Prostate gland (tissue), 2 donors: ENCODE data around the gene STX10. TPM values are rescaled to one million over a fixed set of nuclear protein-coding genes. Genes with fewer than 3 reads are reported as not detected.
"Not testable (repeated sequence)": the region's sequence is repeated elsewhere in the genome, so short reads cannot be mapped to it uniquely, and the experiment has no call there.

Experiments
- DNase-seq: peaks from one replicate; pipeline ENCODE4 v3.0.0-alpha.2; 2019; ENCODE audit warnings: low spot score
- H3K27ac ChIP-seq, 2 donors: fragments of 200-600 bp; sonication (generic); 2 replicates each; pipeline ENCODE4 v1.5.1; 2017 to 2019
- H3K27me3 ChIP-seq: fragments of 200-600 bp; sonication (generic); replicated peaks from 2 replicates; pipeline ENCODE4 v1.5.1; 2019; ENCODE audit not compliant: insufficient read depth
- H3K36me3 ChIP-seq, 2 donors: fragments of 200-600 bp; sonication (generic); 1 replicate in 1 of 2; 2 replicates in 1 of 2; pipeline versions ENCODE4 v1.5.1 to v1.8.1; 2017 to 2019
- H3K4me1 ChIP-seq: fragments of 200-600 bp; sonication (generic); replicated peaks from 2 replicates; pipeline ENCODE4 v1.5.1; 2019
- H3K4me3 ChIP-seq, 2 donors: fragments of 200-600 bp; sonication (generic); 2 replicates each; pipeline ENCODE4 v1.5.1; 2017 to 2019
- H3K9me3 ChIP-seq: fragments of 200-600 bp; sonication (generic); 2 replicates; pipeline ENCODE4 v1.5.1; 2017
- POLR2A ChIP-seq: fragments of 450-650 bp; IDR thresholded peaks from one replicate; pipeline ENCODE4 v1.6.1; 2016; ENCODE audit warnings: antibody characterized with exemption, mild to moderate bottlenecking
- POLR2AphosphoS5 ChIP-seq: sonication (generic); formaldehyde crosslinking; IDR thresholded peaks from one replicate; pipeline ENCODE4 v1.6.1; 2017; ENCODE audit warnings: antibody characterized with exemption
- WGBS: methylation state at CpG from one replicate; pipeline ENCODE4 v1.1.5; 2018; 5-methylcytosine and 5-hydroxymethylcytosine counted together
- intact Hi-C: fragments of 100-400 bp; cut with DNase I; formaldehyde crosslinking; loops from one replicate; pipeline ENCODE4 v1.14.2; 2022
- total RNA-seq, 2 donors: library from RNA; depleted of rRNA; stranded (reverse); fragments of >200 nt; gene quantifications; one replicate each; pipeline ENCODE4 v1.1.0, GENCODE V29; 2016
- TF ChIP-seq, protein P1 (sequence below), 4 experiments: fragments of 200-600 bp in 2 of 4; fragments of 450-650 bp in 2 of 4; sonication (generic) in 2 of 4; IDR thresholded peaks; 1 replicate in 3 of 4; 2 replicates in 1 of 4; pipeline ENCODE4 v1.5.1; 2016 to 2019; ENCODE audit warnings: antibody characterized with exemption in 4 of 4, mild to moderate bottlenecking in 2 of 4, moderate library complexity in 2 of 4

The STX10 gene
- total RNA-seq, 2 donors from 2014 or later = 42.5 to 48.6 TPM

DNA sequence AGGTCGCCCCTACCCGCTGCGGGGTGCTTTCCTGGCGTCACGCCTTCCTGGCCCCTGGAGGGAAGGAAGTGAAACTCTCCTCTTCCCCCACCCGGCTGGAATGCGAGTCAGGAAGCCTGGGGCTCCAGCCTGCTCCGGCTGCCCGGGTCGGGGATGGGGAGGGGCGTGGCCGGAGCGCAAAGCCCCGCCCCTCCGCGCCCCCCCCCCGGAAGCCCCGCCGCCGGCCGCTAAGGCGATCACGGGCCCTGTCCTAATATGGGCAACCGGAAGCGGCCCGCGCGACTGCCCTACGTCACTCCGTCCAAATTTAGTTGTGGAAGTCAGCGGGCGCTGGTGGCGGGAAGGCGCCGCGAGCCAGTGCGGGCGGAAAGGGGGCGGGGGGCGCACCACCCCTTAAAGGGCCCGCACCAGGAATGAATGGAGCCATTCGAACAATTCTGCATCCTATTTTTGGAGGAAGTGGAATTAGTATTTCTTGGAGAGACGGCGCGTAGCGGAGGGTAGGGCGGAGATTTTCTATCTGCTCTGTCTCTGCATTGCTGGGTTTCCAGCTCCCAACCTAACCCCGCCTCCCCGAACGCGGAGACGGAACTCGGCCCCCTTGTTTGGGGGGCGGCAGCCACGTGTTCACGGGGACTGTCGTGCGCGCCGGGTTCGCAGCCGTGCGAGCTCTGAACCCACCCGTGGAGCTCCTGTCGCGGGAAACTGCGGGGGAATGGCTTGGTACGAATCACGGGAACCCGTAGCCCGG is 1.6 kb upstream of the STX10 start:
- no peaks in the 10 kb centered on the region for H3K27me3 ChIP-seq
- H3K36me3 ChIP-seq = no peaks in the 10 kb centered on the region
- 0% methylated on average over 28 of the region's 71 CpGs for WGBS
- no peaks in the 10 kb centered on the region for H3K9me3 ChIP-seq
- peak overlapping the region; percentile 83 to 92 for H3K4me3 ChIP-seq
- intact Hi-C loops = loop anchor here (5.0 to 10.0 kb wide), 2 partner anchors 111 to 713 kb away; no protein-coding TSS in a partner anchor
- TF ChIP-seq POLR2A (peak; percentile 97), POLR2AphosphoS5 (peak; percentile 98)
- TF ChIP-seq, protein P1, sequence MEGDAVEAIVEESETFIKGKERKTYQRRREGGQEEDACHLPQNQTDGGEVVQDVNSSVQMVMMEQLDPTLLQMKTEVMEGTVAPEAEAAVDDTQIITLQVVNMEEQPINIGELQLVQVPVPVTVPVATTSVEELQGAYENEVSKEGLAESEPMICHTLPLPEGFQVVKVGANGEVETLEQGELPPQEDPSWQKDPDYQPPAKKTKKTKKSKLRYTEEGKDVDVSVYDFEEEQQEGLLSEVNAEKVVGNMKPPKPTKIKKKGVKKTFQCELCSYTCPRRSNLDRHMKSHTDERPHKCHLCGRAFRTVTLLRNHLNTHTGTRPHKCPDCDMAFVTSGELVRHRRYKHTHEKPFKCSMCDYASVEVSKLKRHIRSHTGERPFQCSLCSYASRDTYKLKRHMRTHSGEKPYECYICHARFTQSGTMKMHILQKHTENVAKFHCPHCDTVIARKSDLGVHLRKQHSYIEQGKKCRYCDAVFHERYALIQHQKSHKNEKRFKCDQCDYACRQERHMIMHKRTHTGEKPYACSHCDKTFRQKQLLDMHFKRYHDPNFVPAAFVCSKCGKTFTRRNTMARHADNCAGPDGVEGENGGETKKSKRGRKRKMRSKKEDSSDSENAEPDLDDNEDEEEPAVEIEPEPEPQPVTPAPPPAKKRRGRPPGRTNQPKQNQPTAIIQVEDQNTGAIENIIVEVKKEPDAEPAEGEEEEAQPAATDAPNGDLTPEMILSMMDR (IDR thresholded peaks at IDR 0.05) = peak in 3 of 4 experiments; percentile 5 to 47 (median 19)
- peak overlapping the region; percentile 98 to 100 for H3K27ac ChIP-seq
- DNase-seq = peak; percentile 98
- peaks cover 6% of the 10 kb centered on the region for H3K4me1 ChIP-seq

DNA sequence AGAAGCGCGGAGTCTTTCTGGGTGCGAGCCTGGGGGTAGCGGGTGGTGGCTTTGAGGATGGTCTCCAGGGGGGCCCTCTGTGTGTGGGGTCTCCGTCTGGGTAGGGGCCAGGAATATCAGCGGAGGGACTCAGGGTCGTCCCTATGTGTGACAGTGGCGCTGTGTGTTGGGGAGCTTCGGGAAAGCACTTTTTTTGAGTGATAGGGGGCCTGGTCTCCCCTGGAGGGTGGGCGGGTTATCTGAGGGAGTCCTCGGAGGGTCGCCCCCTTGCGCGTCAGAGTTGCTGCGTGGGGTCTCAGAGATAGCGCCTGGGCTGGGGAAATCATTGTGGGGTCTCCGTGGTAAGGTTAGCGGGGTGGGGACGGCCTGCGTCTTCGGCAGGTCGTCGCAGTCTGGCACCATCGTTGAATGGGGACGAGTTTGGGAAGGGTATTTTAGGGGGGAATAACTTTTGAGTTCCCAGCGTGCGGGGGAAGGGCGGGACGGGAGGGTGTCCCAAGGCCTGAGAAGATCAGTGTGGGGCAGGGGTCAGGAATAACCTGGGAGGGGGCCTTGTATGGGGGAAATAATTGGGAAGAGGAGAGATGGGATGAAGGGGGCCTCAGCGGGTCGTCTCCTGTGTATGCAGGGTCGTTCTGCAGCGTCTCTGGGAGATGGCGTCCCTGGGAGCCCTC is 893 bp upstream of the STX10 start:
- TF ChIP-seq POLR2AphosphoS5 = no peak
- TF ChIP-seq, protein P1 (IDR thresholded peaks at IDR 0.05) = no peak
- TF ChIP-seq POLR2A = no peak
- Histone ChIP-seq H3K27me3 (no peaks in the 10 kb centered on the region), H3K36me3 (no peaks in the 10 kb centered on the region), H3K27ac (peak overlapping the region; percentile 98 to 100), H3K9me3 (no peaks in the 10 kb centered on the region), H3K4me3 (peak overlapping the region; percentile 83 to 92), H3K4me1 (peaks cover 5% of the 10 kb centered on the region)
- peak; percentile 28 for DNase-seq
- intact Hi-C loops = loop anchor here (5.0 to 10.0 kb wide), 2 partner anchors 111 to 714 kb away; no protein-coding TSS in a partner anchor
- under 1% methylated on average over 34 of the region's 34 CpGs for WGBS

DNA sequence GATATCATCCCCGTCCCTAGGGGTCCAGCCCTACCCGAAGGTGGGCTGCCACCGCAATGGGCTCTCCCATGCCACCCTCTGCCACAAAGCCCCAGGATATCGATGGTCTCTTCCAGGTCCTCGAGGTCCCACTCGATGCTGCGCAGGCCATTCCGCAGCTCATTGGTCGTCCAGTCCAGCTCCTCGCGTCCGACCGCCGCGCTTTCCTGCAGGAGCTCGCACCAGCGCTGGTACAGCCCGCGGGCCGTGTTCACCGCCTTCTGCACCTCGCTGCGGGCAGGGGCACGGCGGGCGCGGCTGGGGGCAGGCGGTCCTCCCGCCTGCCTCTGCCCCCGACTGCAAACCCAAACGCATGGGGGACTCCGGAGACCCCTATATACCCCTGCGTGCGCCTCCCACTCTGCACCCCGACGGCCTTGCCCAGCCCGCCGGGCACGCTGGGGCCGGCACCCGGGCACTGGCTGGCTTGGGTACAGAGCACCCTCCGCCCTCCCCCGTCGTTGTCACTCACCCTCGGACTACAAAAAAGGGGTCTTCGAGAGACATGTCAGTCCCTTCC is 468 bp downstream of the STX10 start:
- TF ChIP-seq POLR2AphosphoS5 = no peak
- TF ChIP-seq, protein P1 (IDR thresholded peaks at IDR 0.05) = no peak
- no peak for TF ChIP-seq POLR2A
- no peaks in the 10 kb centered on the region for H3K4me1 ChIP-seq
- intact Hi-C loops = loop anchor here (5.0 to 10.0 kb wide), 2 partner anchors 113 to 715 kb away; no protein-coding TSS in a partner anchor
- no peaks in the 10 kb centered on the region for H3K27me3 ChIP-seq
- peak overlapping the region; percentile 83 to 92 for H3K4me3 ChIP-seq
- 2% methylated on average over 35 of the region's 46 CpGs for WGBS
- H3K27ac ChIP-seq = peak overlapping the region; percentile 98 to 100
- H3K9me3 ChIP-seq = no peaks in the 10 kb centered on the region
- no peaks in the 10 kb centered on the region for H3K36me3 ChIP-seq
- peak; percentile 37 for DNase-seq

DNA sequence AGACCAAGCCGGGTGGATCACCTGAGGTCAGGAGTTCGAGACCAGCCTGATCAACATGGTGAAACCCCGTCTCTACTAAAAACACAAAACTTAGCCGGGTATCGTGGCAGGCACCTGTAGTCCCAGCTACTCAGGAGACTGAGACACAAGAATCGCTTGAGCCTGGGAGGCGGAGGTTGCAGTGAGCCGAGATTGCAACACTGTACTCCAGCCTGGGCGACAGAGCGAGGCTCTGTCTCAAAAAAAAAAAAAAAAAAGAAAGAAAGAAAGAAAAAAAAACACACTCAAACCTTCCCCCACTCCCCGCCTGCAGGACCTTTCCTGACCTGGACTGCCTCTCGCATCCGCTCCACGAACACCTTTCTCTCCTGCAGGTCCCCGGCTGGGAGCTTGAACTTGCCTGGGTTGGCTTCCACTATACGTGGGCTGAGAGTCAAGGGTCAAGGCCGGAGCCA is 975 bp downstream of the STX10 start:
- DNase-seq, intact Hi-C loops, H3K9me3 ChIP-seq, H3K27me3 ChIP-seq, H3K36me3 ChIP-seq, H3K4me1 ChIP-seq: not testable (repeated sequence)
- WGBS = 26% methylated on average over 17 of the region's 17 CpGs
- Histone ChIP-seq H3K27ac (peak overlapping the region; percentile 98 to 100), H3K4me3 (peak overlapping the region; percentile 83 to 92)
